K562 (cell line): Measurements from ENCODE around the gene EHMT2. TPM values are rescaled to one million over a fixed set of nuclear protein-coding genes. Genes with fewer than 3 reads are reported as not detected.

Experiments used
- CBFA2T2 ChIP-seq: fragments of 450-650 bp; conservative IDR thresholded peaks from 2 replicates; pipeline ENCODE4 v1.6.1; 2017; ENCODE audit warnings: mild to moderate bottlenecking
- NFE2 ChIP-seq: IDR thresholded peaks from 2 replicates; pipeline ENCODE4 v1.6.1; 2014; ENCODE audit warnings: antibody characterized with exemption, low read depth
- ZNF407 ChIP-seq: fragments of 450-650 bp; IDR thresholded peaks from 2 replicates; pipeline ENCODE4 v1.6.1; 2016; ENCODE audit warnings: low read depth
- polyA plus RNA-seq, 8 experiments: library from polyadenylated mRNA; depleted of rRNA in 4 of 8; stranded (reverse) in 5 of 8; unstranded in 3 of 8; fragments of >200 nt; fragmentation: Nextera tagmentation in 2 of 8; fragmentation: Illumina TruSeq in 1 of 8; extraction: Ambion mirVana in 2 of 8; extraction: Trizol in 1 of 8; gene quantifications; 2 replicates each; pipeline versions ENCODE4 v1.2.1 to v1.2.3, GENCODE V29; 2011 to 2014; ENCODE audit warnings: inconsistent platforms in 1 of 8, missing spikeins in 1 of 8
- total RNA-seq, 7 experiments: library from RNA; depleted of rRNA in 6 of 7; stranded (reverse); fragments of >200 nt in 6 of 7; fragmentation: Illumina TruSeq in 2 of 7; extraction: Trizol in 2 of 7; gene quantifications; 2 replicates each; pipeline versions ENCODE4 v1.2.1 to v1.2.3, GENCODE V29; 2011 to 2021; ENCODE audit warnings: low replicate concordance in 1 of 7

Gene EHMT2
- total and polyA plus RNA-seq, 9 of the 15 experiments (the other 6 are each of a cell fraction or from before 2014, with no cell fraction given) = 2.1 to 63.8 (median 38.5) TPM

- TF ChIP-seq ZNF407 = no peak
- no peak for TF ChIP-seq NFE2
- peak; percentile 42 for TF ChIP-seq CBFA2T2
Observed at GRCh38 chr6:31903957-31904356, 6.5 kb upstream of the EHMT2 start (continued).
